Measurements from ENCODE around the gene PINK1. TPM values are rescaled to one million over a fixed set of nuclear protein-coding genes. Genes with fewer than 3 reads are reported as not detected.
"Not testable (repeated sequence)": the region's sequence is repeated elsewhere in the genome, so short reads cannot be mapped to it uniquely, and the experiment has no call there.

The PINK1 gene
- polyA plus RNA-seq, 1 of the 3 experiments (the other 2 are of a cell fraction) = 24.4 TPM

DNA sequence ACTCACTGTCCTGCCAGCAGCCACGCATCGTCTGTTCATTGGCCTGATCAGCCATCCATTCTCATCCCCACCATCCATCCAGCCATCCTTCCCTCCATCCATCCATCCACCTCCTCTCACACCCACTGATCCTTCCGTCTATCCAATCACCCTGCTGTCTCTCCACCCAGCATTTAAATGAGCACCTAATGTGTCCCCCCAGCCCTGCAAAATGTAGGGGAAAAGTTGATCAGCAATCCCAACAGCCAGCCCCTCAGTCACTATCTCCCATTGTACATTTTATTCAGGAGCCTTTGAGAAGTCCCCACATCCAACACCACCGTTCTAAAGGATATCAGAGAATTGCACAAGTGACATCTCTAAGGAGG is 39.0 kb downstream of the PINK1 start (continued):
- TF ChIP-seq, protein P1, sequence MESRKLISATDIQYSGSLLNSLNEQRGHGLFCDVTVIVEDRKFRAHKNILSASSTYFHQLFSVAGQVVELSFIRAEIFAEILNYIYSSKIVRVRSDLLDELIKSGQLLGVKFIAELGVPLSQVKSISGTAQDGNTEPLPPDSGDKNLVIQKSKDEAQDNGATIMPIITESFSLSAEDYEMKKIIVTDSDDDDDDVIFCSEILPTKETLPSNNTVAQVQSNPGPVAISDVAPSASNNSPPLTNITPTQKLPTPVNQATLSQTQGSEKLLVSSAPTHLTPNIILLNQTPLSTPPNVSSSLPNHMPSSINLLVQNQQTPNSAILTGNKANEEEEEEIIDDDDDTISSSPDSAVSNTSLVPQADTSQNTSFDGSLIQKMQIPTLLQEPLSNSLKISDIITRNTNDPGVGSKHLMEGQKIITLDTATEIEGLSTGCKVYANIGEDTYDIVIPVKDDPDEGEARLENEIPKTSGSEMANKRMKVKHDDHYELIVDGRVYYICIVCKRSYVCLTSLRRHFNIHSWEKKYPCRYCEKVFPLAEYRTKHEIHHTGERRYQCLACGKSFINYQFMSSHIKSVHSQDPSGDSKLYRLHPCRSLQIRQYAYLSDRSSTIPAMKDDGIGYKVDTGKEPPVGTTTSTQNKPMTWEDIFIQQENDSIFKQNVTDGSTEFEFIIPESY (IDR thresholded peaks at IDR 0.05; ENCODE audit: borderline replicate concordance, low read depth) = no peak
- TF ChIP-seq JUND (IDR thresholded peaks at IDR 0.05) (no peak), NRF1 (IDR thresholded peaks at IDR 0.05; ENCODE audit: low read depth, low read length) (no peak), TEAD4 (IDR thresholded peaks at IDR 0.05; ENCODE audit: borderline replicate concordance, insufficient read depth) (no peak), EZH2phosphoT487 (IDR thresholded peaks at IDR 0.05; ENCODE audit: borderline replicate concordance, low read depth) (no peak)
- TF ChIP-seq, protein P2, sequence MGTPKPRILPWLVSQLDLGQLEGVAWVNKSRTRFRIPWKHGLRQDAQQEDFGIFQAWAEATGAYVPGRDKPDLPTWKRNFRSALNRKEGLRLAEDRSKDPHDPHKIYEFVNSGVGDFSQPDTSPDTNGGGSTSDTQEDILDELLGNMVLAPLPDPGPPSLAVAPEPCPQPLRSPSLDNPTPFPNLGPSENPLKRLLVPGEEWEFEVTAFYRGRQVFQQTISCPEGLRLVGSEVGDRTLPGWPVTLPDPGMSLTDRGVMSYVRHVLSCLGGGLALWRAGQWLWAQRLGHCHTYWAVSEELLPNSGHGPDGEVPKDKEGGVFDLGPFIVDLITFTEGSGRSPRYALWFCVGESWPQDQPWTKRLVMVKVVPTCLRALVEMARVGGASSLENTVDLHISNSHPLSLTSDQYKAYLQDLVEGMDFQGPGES (IDR thresholded peaks at IDR 0.05; ENCODE audit: low read depth, low read length) = no peak

- POLR2A ChIA-PET; DNase-seq; H3K4me3 ChIP-seq (ENCODE audit: low read depth in 2 of 2, low read length in 1 of 2); H3K27me3 ChIP-seq (ENCODE audit: insufficient read depth); H3K4me1 ChIP-seq (ENCODE audit: control insufficient read depth in 1 of 2, insufficient read depth in 2 of 2, low read depth in 1 of 2, low read length in 1 of 2); H3K79me2 ChIP-seq (ENCODE audit: insufficient read depth); H3K4me2 ChIP-seq; H3K36me3 ChIP-seq (replicated peaks in 1 of 2; ENCODE audit: control insufficient read depth in 1 of 2, insufficient read depth in 2 of 2, low read length in 1 of 2); H2AFZ ChIP-seq (ENCODE audit: low read depth); H3F3A ChIP-seq (replicated peaks; ENCODE audit: insufficient read depth); H4K20me1 ChIP-seq (ENCODE audit: insufficient read depth); H3K27ac ChIP-seq (ENCODE audit: low read depth in 2 of 2, low read length in 1 of 2); H3K9me2 ChIP-seq; H3K9ac ChIP-seq; H3K9me3 ChIP-seq: not testable (repeated sequence)
- 85% methylated on average over 11 of the region's 11 CpGs for WGBS (ENCODE audit: low lambda C conversion rate)
- CTCF ChIA-PET = interaction anchor here (1.2 kb wide), 1 partner anchor 23 kb away, joined by 4 read pairs; no protein-coding TSS in a partner anchor
Observed at GRCh38 chr1:20673626-20674025, 40.4 kb downstream of the PINK1 start.

- 71% methylated on average over 6 of the region's 6 CpGs for WGBS (ENCODE audit: low lambda C conversion rate)
- CTCF ChIA-PET = interaction anchor here (0.6 to 1.2 kb wide), 2 partner anchors 17 to 760 kb away, joined by 4 read pairs; partner anchors contain the start of gene DDOST
- H4K20me1 ChIP-seq (ENCODE audit: insufficient read depth) = no peaks in the 10 kb centered on the region
Observed at GRCh38 chr1:20678599-20678998, 45.3 kb downstream of the PINK1 start.

More at GRCh38 chr1:20678599-20678998, 45.3 kb downstream of the PINK1 start:
- Histone ChIP-seq H3K4me1 (ENCODE audit: control insufficient read depth in 1 of 2, insufficient read depth in 2 of 2, low read depth in 1 of 2, low read length in 1 of 2) (no peaks in the 10 kb centered on the region), H3K9me3 (no peaks in the 10 kb centered on the region), H3K27ac (ENCODE audit: low read depth in 2 of 2, low read length in 1 of 2) (no peak overlapping the region), H3K9me2 (no peaks in the 10 kb centered on the region), H3K4me2 (no peak overlapping the region), H3K79me2 (ENCODE audit: insufficient read depth) (no peaks in the 10 kb centered on the region), H3K27me3 (ENCODE audit: insufficient read depth) (no peaks in the 10 kb centered on the region), H3F3A (replicated peaks; ENCODE audit: insufficient read depth) (no peaks in the 10 kb centered on the region), H2AFZ (ENCODE audit: low read depth) (no peak overlapping the region), H3K9ac (no peak overlapping the region), H3K4me3 (ENCODE audit: low read depth in 2 of 2, low read length in 1 of 2) (no peak overlapping the region), H3K36me3 (replicated peaks in 1 of 2; ENCODE audit: control insufficient read depth in 1 of 2, insufficient read depth in 2 of 2, low read length in 1 of 2) (no peaks in the 10 kb centered on the region)
- no peak for DNase-seq
- TF ChIP-seq ELF1 (IDR thresholded peaks at IDR 0.05) = no peak
- no peak for TF ChIP-seq TCF12 (IDR thresholded peaks at IDR 0.05)
- TF ChIP-seq, protein P2 (IDR thresholded peaks at IDR 0.05; ENCODE audit: low read depth, low read length) = no peak
- TF ChIP-seq, protein P1 (IDR thresholded peaks at IDR 0.05; ENCODE audit: borderline replicate concordance, low read depth) = no peak
- no peak for TF ChIP-seq RXRA (IDR thresholded peaks at IDR 0.05; ENCODE audit: borderline replicate concordance, low read depth)
- no peak for TF ChIP-seq MXI1 (IDR thresholded peaks at IDR 0.05; ENCODE audit: low read depth, low read length)
- TF ChIP-seq YY1 (IDR thresholded peaks at IDR 0.05; ENCODE audit: low read depth) = no peak
- TF ChIP-seq USF2 (IDR thresholded peaks at IDR 0.05; ENCODE audit: borderline replicate concordance, low read depth, low read length) = no peak
- no peak for TF ChIP-seq NRF1 (IDR thresholded peaks at IDR 0.05; ENCODE audit: low read depth, low read length)
- TF ChIP-seq TEAD4 (IDR thresholded peaks at IDR 0.05; ENCODE audit: borderline replicate concordance, insufficient read depth) = no peak
- no peak for TF ChIP-seq USF1 (IDR thresholded peaks at IDR 0.05; ENCODE audit: borderline replicate concordance, low read depth)
- TF ChIP-seq RCOR1 (IDR thresholded peaks at IDR 0.05; ENCODE audit: low read length) = no peak
- no peak for TF ChIP-seq RFX5 (IDR thresholded peaks at IDR 0.05; ENCODE audit: low read length)
- TF ChIP-seq JUND (IDR thresholded peaks at IDR 0.05) = no peak
- POLR2A ChIA-PET = interaction anchor here (0.7 kb wide), 1 partner anchor 82 kb away, joined by 3 read pairs; no protein-coding TSS in a partner anchor
